Osteoblast (primary cell): ENCODE data around the gene TBL1X. TPM values are rescaled to one million over a fixed set of nuclear protein-coding genes. Genes with fewer than 3 reads are reported as not detected.

Experiments
- DNase-seq: peaks from one replicate; pipeline ENCODE4 v3.0.0; 2011; ENCODE audit warnings: low spot score, mixed read lengths; ENCODE audit not compliant: insufficient read length; ENCODE audit errors: missing footprints
- H2AFZ ChIP-seq: 2 replicates; pipeline ENCODE4 v1.6.0; 2011; ENCODE audit warnings: mild to moderate bottlenecking, low read length
- H3K27ac ChIP-seq: 2 replicates; pipeline ENCODE4 v1.5.1; 2011; ENCODE audit warnings: mild to moderate bottlenecking, low read depth, low read length, moderate library complexity
- H3K27me3 ChIP-seq: 2 replicates; pipeline ENCODE4 v1.6.0; 2012; ENCODE audit warnings: mild to moderate bottlenecking, control low read depth, inconsistent platforms, low read length, moderate library complexity; ENCODE audit not compliant: insufficient read depth
- H3K36me3 ChIP-seq: 2 replicates; pipeline ENCODE4 v1.5.1; 2011; ENCODE audit warnings: mild to moderate bottlenecking, low read length, control low read depth, moderate library complexity; ENCODE audit not compliant: insufficient read depth
- H3K4me1 ChIP-seq: 2 replicates; pipeline ENCODE4 v1.5.1; 2011; ENCODE audit warnings: mild to moderate bottlenecking, low read length, control low read depth, moderate library complexity; ENCODE audit not compliant: insufficient read depth
- H3K4me2 ChIP-seq: 2 replicates; pipeline ENCODE4 v1.6.0; 2011; ENCODE audit warnings: mild to moderate bottlenecking, low read length; ENCODE audit not compliant: insufficient read depth
- H3K4me3 ChIP-seq: fragments of 200-600 bp; sonication (generic); 3 replicates; pipeline ENCODE4 v1.5.1; 2012; ENCODE audit warnings: mild to moderate bottlenecking, low read length, inconsistent platforms; ENCODE audit not compliant: insufficient read depth
- H3K79me2 ChIP-seq: 2 replicates; pipeline ENCODE4 v1.6.0; 2012; ENCODE audit warnings: mild to moderate bottlenecking, low read length, control low read depth, inconsistent platforms; ENCODE audit not compliant: insufficient read depth
- H3K9me3 ChIP-seq: 2 replicates; pipeline ENCODE4 v1.5.1; 2011; ENCODE audit warnings: low read depth, low read length, control low read depth
- H4K20me1 ChIP-seq: 2 replicates; pipeline ENCODE4 v1.6.0; 2012; ENCODE audit warnings: mild to moderate bottlenecking, low read length, control low read depth; ENCODE audit not compliant: insufficient read depth
- CTCF ChIP-seq: IDR thresholded peaks from 2 replicates; pipeline ENCODE4 v1.5.1; 2011; ENCODE audit warnings: mild to moderate bottlenecking, low read depth, low read length, moderate library complexity; ENCODE audit errors: extremely low read depth
- total RNA-seq: library from RNA; depleted of rRNA; stranded (reverse); fragments of >200 nt; gene quantifications from 2 replicates; pipeline ENCODE4 v1.2.3, GENCODE V29; 2012

TBL1X gene
- total RNA-seq, 1 donor: 15.2 TPM

- Histone ChIP-seq H2AFZ (no peak overlapping the region), H3K4me3 (no peak overlapping the region), H3K27ac (no peak overlapping the region), H3K4me2 (no peak overlapping the region), H3K79me2 (no peaks in the 10 kb centered on the region), H3K36me3 (no peaks in the 10 kb centered on the region), H4K20me1 (no peaks in the 10 kb centered on the region), H3K4me1 (no peaks in the 10 kb centered on the region), H3K27me3 (no peaks in the 10 kb centered on the region), H3K9me3 (no peaks in the 10 kb centered on the region)
- no peak for DNase-seq
- no peak for TF ChIP-seq CTCF
These were observed 243.2 kb downstream of the TBL1X start for GRCh38 chrX:9708086-9708485.

GRCh38 chrX:9708923-9709553 lies 244.2 kb downstream of the TBL1X start:
- no peak overlapping the region for H3K4me2 ChIP-seq
- peak; percentile 88 for DNase-seq
- H4K20me1 ChIP-seq: no peaks in the 10 kb centered on the region
- H2AFZ ChIP-seq: no peak overlapping the region
- H3K4me3 ChIP-seq: no peak overlapping the region
- no peaks in the 10 kb centered on the region for H3K36me3 ChIP-seq
- H3K4me1 ChIP-seq: no peaks in the 10 kb centered on the region
- H3K79me2 ChIP-seq: no peaks in the 10 kb centered on the region
- TF ChIP-seq CTCF: peak; percentile 77
- H3K9me3 ChIP-seq: no peaks in the 10 kb centered on the region
- no peak overlapping the region for H3K27ac ChIP-seq
- no peaks in the 10 kb centered on the region for H3K27me3 ChIP-seq

- TF ChIP-seq CTCF: no peak
- Histone ChIP-seq H3K27me3 (no peaks in the 10 kb centered on the region), H4K20me1 (no peaks in the 10 kb centered on the region), H3K36me3 (peaks cover 6% of the 10 kb centered on the region), H3K4me1 (no peaks in the 10 kb centered on the region), H3K79me2 (no peaks in the 10 kb centered on the region), H3K4me3 (no peak overlapping the region), H3K9me3 (no peaks in the 10 kb centered on the region), H3K4me2 (no peak overlapping the region), H3K27ac (no peak overlapping the region), H2AFZ (no peak overlapping the region)
- no peak for DNase-seq
These were observed 245.5 kb downstream of the TBL1X start for GRCh38 chrX:9710332-9710731.

GRCh38 chrX:9717376-9717775 lies 252.5 kb downstream of the TBL1X start:
- peaks cover 8% of the 10 kb centered on the region for H3K36me3 ChIP-seq

More at GRCh38 chrX:9717376-9717775, 252.5 kb downstream of the TBL1X start:
- Histone ChIP-seq H3K79me2 (no peaks in the 10 kb centered on the region), H3K4me2 (no peak overlapping the region), H3K27ac (no peak overlapping the region), H2AFZ (no peak overlapping the region), H3K27me3 (no peaks in the 10 kb centered on the region), H3K4me3 (no peak overlapping the region), H3K4me1 (no peaks in the 10 kb centered on the region), H3K9me3 (no peaks in the 10 kb centered on the region), H4K20me1 (no peaks in the 10 kb centered on the region)
- DNase-seq: no peak
- TF ChIP-seq CTCF: no peak
